ENCODE data around the gene ZNF784.
A peak's percentile ranks its signal among the peaks of the same experiment; 100 is the strongest.

The ZNF784 gene

DNA sequence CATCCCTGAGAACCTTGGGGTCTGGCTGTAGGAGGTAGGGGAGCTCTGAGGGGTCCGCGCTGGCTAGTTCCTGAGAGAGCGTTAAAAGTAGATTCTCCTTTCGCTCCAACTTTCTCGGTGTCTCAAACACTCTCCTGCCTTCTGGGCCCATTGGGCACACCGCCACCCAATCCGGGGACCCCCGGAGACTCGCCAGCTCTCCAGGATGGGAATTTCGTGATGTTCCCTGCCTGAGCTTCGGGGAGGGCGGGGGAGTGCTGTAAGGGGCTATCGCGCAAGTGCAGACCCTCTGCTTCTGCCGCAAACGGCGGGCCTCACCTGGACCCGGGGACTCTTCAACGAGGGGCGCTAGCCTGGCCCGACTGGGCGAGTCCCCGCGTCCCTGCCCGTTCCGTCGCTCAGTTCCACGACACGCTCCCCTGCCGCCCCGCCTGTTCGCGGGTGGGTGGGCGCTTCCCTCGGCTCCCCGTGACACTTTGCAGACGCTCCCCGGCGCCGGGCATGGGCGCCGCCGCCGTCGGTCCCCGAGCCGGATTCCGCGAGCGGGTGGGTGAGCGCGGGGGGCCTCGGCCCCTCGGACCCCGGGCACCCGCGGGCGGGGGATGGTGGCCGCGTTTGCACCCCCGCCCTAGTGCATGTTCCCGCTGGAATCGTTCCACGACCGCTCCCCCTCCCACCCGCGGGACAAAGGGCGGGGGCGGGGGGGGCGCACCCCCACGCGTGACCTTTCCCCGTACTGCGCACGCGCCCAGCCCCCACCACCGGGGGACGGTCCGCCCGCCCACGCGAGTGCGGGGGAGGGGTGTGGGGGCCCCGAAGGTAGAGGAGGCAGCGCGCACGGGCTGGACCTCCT is 23.6 kb upstream of the ZNF784 start, which contains the start of gene CCDC106 (continued):
- TF ChIP-seq, protein P1, sequence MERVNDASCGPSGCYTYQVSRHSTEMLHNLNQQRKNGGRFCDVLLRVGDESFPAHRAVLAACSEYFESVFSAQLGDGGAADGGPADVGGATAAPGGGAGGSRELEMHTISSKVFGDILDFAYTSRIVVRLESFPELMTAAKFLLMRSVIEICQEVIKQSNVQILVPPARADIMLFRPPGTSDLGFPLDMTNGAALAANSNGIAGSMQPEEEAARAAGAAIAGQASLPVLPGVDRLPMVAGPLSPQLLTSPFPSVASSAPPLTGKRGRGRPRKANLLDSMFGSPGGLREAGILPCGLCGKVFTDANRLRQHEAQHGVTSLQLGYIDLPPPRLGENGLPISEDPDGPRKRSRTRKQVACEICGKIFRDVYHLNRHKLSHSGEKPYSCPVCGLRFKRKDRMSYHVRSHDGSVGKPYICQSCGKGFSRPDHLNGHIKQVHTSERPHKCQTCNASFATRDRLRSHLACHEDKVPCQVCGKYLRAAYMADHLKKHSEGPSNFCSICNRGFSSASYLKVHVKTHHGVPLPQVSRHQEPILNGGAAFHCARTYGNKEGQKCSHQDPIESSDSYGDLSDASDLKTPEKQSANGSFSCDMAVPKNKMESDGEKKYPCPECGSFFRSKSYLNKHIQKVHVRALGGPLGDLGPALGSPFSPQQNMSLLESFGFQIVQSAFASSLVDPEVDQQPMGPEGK (tag by site-specific recombination; IDR thresholded peaks at IDR 0.05), result peak; percentile 98
- TF ChIP-seq KLF1 (tag by site-specific recombination; IDR thresholded peaks at IDR 0.05), result peak; percentile 65; the same call in 1 of the 2 replicates
- no peak for TF ChIP-seq ZNF768 (tag by site-specific recombination; IDR thresholded peaks at IDR 0.05)
- peak; percentile 37; the same call in 1 of the 2 replicates for TF ChIP-seq ZIC2 (tag by site-specific recombination; IDR thresholded peaks at IDR 0.05)
- TF ChIP-seq ZNF184 (tag by site-specific recombination; IDR thresholded peaks at IDR 0.05), result 0 out of 2 replicates have a peak, but pooled peaks have one; percentile 51
- peak; percentile 69; the same call in 1 of the 2 replicates for TF ChIP-seq KLF9 (tag by site-specific recombination; IDR thresholded peaks at IDR 0.05; ENCODE audit: low read depth)
- peak; percentile 62; the same call in 1 of the 2 replicates for TF ChIP-seq ZNF2 (tag by site-specific recombination; IDR thresholded peaks at IDR 0.05)
- TF ChIP-seq REPIN1 (tag by site-specific recombination; IDR thresholded peaks at IDR 0.05; ENCODE audit: low read depth), result no peak; the same call in 1 of the 2 replicates
- no peak for TF ChIP-seq ZNF16 (tag by site-specific recombination; IDR thresholded peaks at IDR 0.05; ENCODE audit: low read depth)
- peak; percentile 41 for TF ChIP-seq ZBTB8A (tag by site-specific recombination; IDR thresholded peaks at IDR 0.05)
- TF ChIP-seq ZNF239 (tag by site-specific recombination; IDR thresholded peaks at IDR 0.05), result no peak
- TF ChIP-seq GLIS2 (tag by site-specific recombination; IDR thresholded peaks at IDR 0.05), result peak; percentile 68
- peak; percentile 59; the same call in 1 of the 2 replicates for TF ChIP-seq ZFP69B (tag by site-specific recombination; IDR thresholded peaks at IDR 0.05)
- TF ChIP-seq, protein P2, sequence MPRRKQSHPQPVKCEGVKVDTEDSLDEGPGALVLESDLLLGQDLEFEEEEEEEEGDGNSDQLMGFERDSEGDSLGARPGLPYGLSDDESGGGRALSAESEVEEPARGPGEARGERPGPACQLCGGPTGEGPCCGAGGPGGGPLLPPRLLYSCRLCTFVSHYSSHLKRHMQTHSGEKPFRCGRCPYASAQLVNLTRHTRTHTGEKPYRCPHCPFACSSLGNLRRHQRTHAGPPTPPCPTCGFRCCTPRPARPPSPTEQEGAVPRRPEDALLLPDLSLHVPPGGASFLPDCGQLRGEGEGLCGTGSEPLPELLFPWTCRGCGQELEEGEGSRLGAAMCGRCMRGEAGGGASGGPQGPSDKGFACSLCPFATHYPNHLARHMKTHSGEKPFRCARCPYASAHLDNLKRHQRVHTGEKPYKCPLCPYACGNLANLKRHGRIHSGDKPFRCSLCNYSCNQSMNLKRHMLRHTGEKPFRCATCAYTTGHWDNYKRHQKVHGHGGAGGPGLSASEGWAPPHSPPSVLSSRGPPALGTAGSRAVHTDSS (tag by site-specific recombination; IDR thresholded peaks at IDR 0.05), result no peak
- TF ChIP-seq, protein P3, sequence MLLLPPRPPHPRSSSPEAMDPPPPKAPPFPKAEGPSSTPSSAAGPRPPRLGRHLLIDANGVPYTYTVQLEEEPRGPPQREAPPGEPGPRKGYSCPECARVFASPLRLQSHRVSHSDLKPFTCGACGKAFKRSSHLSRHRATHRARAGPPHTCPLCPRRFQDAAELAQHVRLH (tag by site-specific recombination; IDR thresholded peaks at IDR 0.05), result no peak
- peak; percentile 79 for TF ChIP-seq KLF16 (tag by site-specific recombination; IDR thresholded peaks at IDR 0.05)
- TF ChIP-seq, protein P4, sequence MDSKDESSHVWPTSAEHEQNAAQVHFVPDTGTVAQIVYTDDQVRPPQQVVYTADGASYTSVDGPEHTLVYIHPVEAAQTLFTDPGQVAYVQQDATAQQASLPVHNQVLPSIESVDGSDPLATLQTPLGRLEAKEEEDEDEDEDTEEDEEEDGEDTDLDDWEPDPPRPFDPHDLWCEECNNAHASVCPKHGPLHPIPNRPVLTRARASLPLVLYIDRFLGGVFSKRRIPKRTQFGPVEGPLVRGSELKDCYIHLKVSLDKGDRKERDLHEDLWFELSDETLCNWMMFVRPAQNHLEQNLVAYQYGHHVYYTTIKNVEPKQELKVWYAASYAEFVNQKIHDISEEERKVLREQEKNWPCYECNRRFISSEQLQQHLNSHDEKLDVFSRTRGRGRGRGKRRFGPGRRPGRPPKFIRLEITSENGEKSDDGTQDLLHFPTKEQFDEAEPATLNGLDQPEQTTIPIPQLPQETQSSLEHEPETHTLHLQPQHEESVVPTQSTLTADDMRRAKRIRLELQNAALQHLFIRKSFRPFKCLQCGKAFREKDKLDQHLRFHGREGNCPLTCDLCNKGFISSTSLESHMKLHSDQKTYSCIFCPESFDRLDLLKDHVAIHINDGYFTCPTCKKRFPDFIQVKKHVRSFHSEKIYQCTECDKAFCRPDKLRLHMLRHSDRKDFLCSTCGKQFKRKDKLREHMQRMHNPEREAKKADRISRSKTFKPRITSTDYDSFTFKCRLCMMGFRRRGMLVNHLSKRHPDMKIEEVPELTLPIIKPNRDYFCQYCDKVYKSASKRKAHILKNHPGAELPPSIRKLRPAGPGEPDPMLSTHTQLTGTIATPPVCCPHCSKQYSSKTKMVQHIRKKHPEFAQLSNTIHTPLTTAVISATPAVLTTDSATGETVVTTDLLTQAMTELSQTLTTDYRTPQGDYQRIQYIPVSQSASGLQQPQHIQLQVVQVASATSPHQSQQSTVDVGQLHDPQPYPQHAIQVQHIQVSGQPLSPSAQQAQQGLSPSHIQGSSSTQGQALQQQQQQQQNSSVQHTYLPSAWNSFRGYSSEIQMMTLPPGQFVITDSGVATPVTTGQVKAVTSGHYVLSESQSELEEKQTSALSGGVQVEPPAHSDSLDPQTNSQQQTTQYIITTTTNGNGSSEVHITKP (tag by site-specific recombination; IDR thresholded peaks at IDR 0.05), result peak; percentile 97
- TF ChIP-seq EGR2 (tag by site-specific recombination; IDR thresholded peaks at IDR 0.05; ENCODE audit: low read depth), result peak; percentile 96
- TF ChIP-seq ZNF350 (tag by site-specific recombination; IDR thresholded peaks at IDR 0.05), result no peak
- no peak for TF ChIP-seq ZNF48 (tag by site-specific recombination; IDR thresholded peaks at IDR 0.05)
- peak; percentile 99 for TF ChIP-seq ZFHX2 (tag by site-specific recombination; conservative IDR thresholded peaks at IDR 0.05)
- TF ChIP-seq ZNF23 (tag by site-specific recombination; IDR thresholded peaks at IDR 0.05; ENCODE audit: borderline replicate concordance), result no peak
- TF ChIP-seq, protein P5, sequence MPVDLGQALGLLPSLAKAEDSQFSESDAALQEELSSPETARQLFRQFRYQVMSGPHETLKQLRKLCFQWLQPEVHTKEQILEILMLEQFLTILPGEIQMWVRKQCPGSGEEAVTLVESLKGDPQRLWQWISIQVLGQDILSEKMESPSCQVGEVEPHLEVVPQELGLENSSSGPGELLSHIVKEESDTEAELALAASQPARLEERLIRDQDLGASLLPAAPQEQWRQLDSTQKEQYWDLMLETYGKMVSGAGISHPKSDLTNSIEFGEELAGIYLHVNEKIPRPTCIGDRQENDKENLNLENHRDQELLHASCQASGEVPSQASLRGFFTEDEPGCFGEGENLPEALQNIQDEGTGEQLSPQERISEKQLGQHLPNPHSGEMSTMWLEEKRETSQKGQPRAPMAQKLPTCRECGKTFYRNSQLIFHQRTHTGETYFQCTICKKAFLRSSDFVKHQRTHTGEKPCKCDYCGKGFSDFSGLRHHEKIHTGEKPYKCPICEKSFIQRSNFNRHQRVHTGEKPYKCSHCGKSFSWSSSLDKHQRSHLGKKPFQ (tag by site-specific recombination; IDR thresholded peaks at IDR 0.05), result no peak
- no peak; the same call in 1 of the 2 replicates for TF ChIP-seq ZNF610 (tag by site-specific recombination; IDR thresholded peaks at IDR 0.05; ENCODE audit: borderline replicate concordance)
- TF ChIP-seq ZNF792 (tag by site-specific recombination; IDR thresholded peaks at IDR 0.05), result no peak
- no peak for TF ChIP-seq ZNF548 (tag by site-specific recombination; IDR thresholded peaks at IDR 0.05)
- TF ChIP-seq ZNF629 (tag by site-specific recombination; IDR thresholded peaks at IDR 0.05), result peak; percentile 49
- TF ChIP-seq, protein P6, sequence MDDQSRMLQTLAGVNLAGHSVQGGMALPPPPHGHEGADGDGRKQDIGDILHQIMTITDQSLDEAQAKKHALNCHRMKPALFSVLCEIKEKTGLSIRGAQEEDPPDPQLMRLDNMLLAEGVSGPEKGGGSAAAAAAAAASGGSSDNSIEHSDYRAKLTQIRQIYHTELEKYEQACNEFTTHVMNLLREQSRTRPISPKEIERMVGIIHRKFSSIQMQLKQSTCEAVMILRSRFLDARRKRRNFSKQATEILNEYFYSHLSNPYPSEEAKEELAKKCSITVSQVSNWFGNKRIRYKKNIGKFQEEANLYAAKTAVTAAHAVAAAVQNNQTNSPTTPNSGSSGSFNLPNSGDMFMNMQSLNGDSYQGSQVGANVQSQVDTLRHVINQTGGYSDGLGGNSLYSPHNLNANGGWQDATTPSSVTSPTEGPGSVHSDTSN (CRISPR knock-in tag; IDR thresholded peaks at IDR 0.05), result 0 out of 2 replicates have a peak, but pooled peaks have one; percentile 31
